Activated naive CD4-positive, alpha-beta T cell treated with anti-CD3 and anti-CD28 coated beads for 36 hours (primary cell): ENCODE measurements around the gene ZNF587. TPM values are rescaled to one million over a fixed set of nuclear protein-coding genes. Genes with fewer than 3 reads are reported as not detected.
A peak's percentile ranks its signal among the peaks of the same experiment; 100 is the strongest.
"Not testable (repeated sequence)": the region's sequence is repeated elsewhere in the genome, so short reads cannot be mapped to it uniquely, and the experiment has no call there.

Source experiments
- CTCF ChIA-PET: fragments of 350-600 bp; sonication (Branson Sonifier 250); formaldehyde crosslinking; loops from one replicate; lab custom pipeline; 2021; ENCODE audit warnings: antibody characterized with exemption; lab: Charles Lee
- DNase-seq: peaks from one replicate; pipeline ENCODE4 v3.0.0-alpha.2; 2020
- H3K27ac Mint-ChIP-seq: one replicate; pipeline ENCODE4 v1.8.0; 2021; ENCODE audit warnings: mild to moderate bottlenecking, mixed read lengths
- H3K27me3 Mint-ChIP-seq: one replicate; pipeline ENCODE4 v1.8.0; 2021; ENCODE audit warnings: low read depth, mixed read lengths
- H3K36me3 Mint-ChIP-seq: one replicate; pipeline ENCODE4 v1.8.0; 2021; ENCODE audit warnings: low read depth, mixed read lengths
- H3K4me1 Mint-ChIP-seq: one replicate; pipeline ENCODE4 v1.8.0; 2021; ENCODE audit warnings: low read depth, mixed read lengths
- H3K4me3 Mint-ChIP-seq: one replicate; pipeline ENCODE4 v1.8.0; 2021; ENCODE audit warnings: mild to moderate bottlenecking, moderate library complexity, mixed read lengths
- H3K9me3 Mint-ChIP-seq: one replicate; pipeline ENCODE4 v1.8.0; 2021; ENCODE audit warnings: mixed read lengths
- intact Hi-C: fragments of 100-400 bp; cut with micrococcal nuclease; formaldehyde crosslinking; loops from one replicate; pipeline ENCODE4 v1.15.1; 2023
- total RNA-seq, 2 experiments: library from RNA; stranded (reverse); gene quantifications; one replicate each; pipeline ENCODE4 v1.2.3, GENCODE V29; 2021

ZNF587 gene
- total RNA-seq, 2 experiments from 2014 or later, result 17.5 to 20.2 TPM

DNA sequence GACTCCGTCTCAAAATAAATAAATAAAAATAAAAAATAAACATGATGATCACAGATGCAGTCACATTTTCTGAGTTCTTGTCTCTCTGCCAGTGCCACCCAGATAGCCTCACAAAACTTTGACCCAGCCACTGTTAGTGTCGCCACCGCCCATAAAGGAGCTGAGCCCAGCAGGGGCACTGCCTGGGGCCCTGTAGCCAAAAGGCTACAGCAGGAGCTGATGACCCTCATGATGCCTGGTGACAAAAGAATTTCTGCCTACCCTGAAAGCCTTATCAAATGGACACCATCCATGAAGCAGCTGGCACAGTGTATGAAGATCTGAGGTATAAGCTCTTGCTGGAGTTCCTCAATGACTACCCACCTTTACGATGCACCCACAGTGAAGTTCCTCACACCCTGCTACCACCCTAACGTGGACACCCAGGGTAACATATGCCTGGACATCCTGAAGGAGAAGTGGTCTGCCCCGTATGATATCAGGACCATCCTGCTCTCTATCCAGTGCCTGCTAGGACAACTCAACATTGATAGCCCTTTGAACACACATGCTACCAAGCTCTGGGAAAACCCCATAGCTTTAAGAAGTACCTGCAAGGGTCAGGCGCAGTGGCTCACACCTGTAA, 18.3 kb downstream of the ZNF587 start:
- peaks cover 63% of the 10 kb centered on the region for H3K9me3 Mint-ChIP-seq
- H3K27me3 Mint-ChIP-seq, result no peaks in the 10 kb centered on the region
- DNase-seq, result no peak
- intact Hi-C loops, result no loop called here
- H3K4me1 Mint-ChIP-seq, result no peaks in the 10 kb centered on the region
- H3K36me3 Mint-ChIP-seq, result peaks cover 85% of the 10 kb centered on the region
- no peak overlapping the region for H3K27ac Mint-ChIP-seq
- CTCF ChIA-PET, result no interaction called here
- H3K4me3 Mint-ChIP-seq, result no peak overlapping the region

DNA sequence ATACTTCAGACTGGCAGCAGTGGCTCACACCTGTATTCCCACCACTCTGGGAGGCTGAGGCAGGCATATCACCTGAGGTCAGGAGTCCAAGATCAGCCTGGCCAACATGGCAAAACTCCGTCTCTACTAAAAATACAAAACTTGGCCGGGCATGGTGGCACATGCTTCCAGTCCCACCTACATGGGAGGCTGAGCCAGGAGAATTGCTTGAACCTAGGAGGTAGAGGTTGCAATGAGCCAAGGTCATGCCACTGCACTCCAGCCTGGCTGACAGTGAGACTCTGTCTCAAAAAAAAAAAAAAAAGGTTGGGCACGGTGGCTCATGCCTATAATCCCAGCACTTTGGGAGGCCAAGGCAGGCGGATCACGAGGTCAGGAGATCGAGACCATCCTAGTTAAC, 20.0 kb downstream of the ZNF587 start:
- intact Hi-C loops, H3K27me3 Mint-ChIP-seq: not testable (repeated sequence)
- H3K9me3 Mint-ChIP-seq, result peaks cover 71% of the 10 kb centered on the region

GRCh38 chr19:57870225-57870624, 20.6 kb downstream of the ZNF587 start:
- H3K27me3 Mint-ChIP-seq, result no peaks in the 10 kb centered on the region
- H3K4me3 Mint-ChIP-seq, result no peak overlapping the region
- CTCF ChIA-PET, result no interaction called here
- H3K9me3 Mint-ChIP-seq, result peaks cover 69% of the 10 kb centered on the region
- no peak overlapping the region for H3K27ac Mint-ChIP-seq
- H3K4me1 Mint-ChIP-seq, result no peaks in the 10 kb centered on the region
- DNase-seq, result no peak
- H3K36me3 Mint-ChIP-seq, result peaks cover 83% of the 10 kb centered on the region
- intact Hi-C loops, result no loop called here

More for the DNA sequence above, 20.0 kb downstream of the ZNF587 start:
- H3K4me1 Mint-ChIP-seq, H3K4me3 Mint-ChIP-seq, H3K27ac Mint-ChIP-seq, DNase-seq, CTCF ChIA-PET: not testable (repeated sequence)
- H3K36me3 Mint-ChIP-seq, result peaks cover 85% of the 10 kb centered on the region

GRCh38 chr19:57872450-57872849, 22.8 kb downstream of the ZNF587 start:
- intact Hi-C loops, result no loop called here
- Mint-ChIP-seq H3K27ac (no peak overlapping the region), H3K27me3 (no peaks in the 10 kb centered on the region), H3K9me3 (peaks cover 73% of the 10 kb centered on the region), H3K36me3 (peaks cover 84% of the 10 kb centered on the region), H3K4me3 (no peak overlapping the region), H3K4me1 (no peaks in the 10 kb centered on the region)
- DNase-seq, result no peak
- CTCF ChIA-PET, result no interaction called here

DNA sequence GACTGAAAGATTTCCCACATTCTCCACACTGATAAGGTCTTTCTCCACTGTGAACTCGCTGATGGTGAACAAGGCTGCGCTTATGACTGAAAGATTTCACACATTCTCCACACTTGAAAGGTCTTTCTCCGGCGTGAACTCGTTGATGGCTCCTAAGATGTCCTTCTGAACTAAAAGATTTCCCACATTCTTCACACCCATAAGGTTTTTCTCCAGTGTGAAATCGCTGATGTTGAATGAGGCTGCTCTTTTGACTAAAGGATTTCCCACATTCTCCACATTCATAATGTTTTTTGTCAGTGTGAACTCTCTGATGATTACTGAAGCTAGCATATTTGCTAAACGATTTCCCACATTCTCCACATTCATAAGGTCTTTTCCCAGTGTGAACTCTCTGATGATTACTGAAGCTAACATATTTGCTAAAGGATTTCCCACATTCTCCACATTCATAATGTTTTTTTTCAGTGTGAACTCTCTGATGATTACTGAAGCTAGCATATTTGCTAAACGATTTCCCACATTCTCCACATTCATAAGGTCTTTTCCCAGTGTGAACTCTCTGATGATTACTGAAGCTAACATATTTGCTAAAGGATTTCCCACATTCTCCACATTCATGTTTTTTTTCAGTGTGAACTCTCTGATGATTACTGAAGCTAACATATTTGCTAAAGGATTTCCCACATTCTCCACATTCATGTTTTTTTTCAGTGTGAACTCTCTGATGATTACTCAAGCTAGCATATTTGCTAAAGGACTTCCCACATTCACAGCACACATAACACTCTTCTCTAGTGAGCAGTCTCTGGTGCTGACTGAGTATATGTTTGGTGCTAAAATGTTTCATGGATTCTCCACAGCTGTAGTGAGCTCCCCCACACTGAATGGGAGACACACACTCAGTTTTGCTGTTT, 24.5 kb downstream of the ZNF587 start:
- H3K4me1 Mint-ChIP-seq, intact Hi-C loops, CTCF ChIA-PET, H3K4me3 Mint-ChIP-seq, H3K27me3 Mint-ChIP-seq, DNase-seq, H3K27ac Mint-ChIP-seq: not testable (repeated sequence)
- Mint-ChIP-seq H3K9me3 (peaks cover 72% of the 10 kb centered on the region), H3K36me3 (peaks cover 81% of the 10 kb centered on the region)

DNA sequence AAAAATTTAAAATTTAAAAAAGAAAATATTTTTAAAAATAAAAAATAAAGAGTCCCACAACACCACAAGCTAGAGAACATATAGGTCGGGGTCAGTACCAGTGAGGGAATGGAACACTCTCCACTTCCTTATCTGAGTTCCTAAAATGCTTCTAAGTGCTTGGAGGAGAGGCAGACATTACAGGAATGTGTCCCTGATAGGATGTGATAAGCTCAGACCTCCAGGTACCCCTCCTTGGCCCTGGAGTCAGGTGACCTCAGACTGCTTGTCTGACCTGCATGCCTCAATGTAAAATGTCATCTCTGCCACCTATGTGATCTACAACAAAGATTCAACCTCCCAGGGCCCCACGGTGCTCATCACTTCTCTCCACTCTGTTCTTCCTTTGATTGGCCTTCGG, 36.4 kb downstream of the ZNF587 start:
- CTCF ChIA-PET, result no interaction called here

DNA sequence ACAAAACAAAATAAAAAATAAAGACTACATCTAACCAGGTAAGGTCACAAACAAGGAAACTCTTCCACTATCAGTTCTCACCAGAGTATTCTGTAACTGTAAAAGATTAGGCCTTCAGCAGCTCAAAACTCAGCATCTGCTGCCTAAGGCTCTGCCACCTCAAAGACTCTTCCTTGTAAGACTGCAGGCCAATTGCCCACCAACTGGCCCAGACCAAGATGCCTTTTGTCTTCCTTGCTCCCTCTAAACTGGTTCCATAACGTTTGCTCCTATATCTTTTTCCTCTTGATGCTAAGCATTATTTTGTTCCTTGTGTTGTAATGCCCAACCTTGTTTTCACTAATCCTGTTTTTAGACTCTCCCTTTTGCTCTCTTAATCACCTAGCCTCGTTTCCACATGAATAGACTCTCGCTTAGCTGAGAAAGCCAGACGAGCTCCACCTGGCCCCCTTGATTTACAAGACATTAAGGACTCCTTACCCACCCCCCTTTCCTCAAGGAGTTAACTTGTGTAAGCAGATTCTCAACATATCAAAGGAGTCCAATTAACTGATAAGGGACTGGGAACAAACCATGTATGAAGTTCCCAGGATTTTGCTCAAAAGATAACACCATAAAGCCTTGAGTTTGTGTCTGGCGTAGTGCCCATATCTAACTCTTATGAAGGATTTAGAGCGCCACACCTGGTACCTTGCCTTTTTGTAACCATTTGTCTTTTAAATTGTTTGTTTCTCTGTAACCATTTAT, 37.7 kb downstream of the ZNF587 start:
- H3K4me1 Mint-ChIP-seq, result peaks cover 21% of the 10 kb centered on the region
- CTCF ChIA-PET, result interaction anchor here (0.6 to 1.4 kb wide), 2 partner anchors 28 to 209 kb away, joined by 3 to 4 read pairs; partner anchors contain the start of gene ZNF417
- DNase-seq, result no peak
- H3K36me3 Mint-ChIP-seq, result peaks cover 70% of the 10 kb centered on the region
- no peak overlapping the region for H3K27ac Mint-ChIP-seq
- no peaks in the 10 kb centered on the region for H3K27me3 Mint-ChIP-seq
- H3K4me3 Mint-ChIP-seq, result peak overlapping the region; percentile 86
- intact Hi-C loops, result no loop called here
- peaks cover 45% of the 10 kb centered on the region for H3K9me3 Mint-ChIP-seq

More for the DNA sequence above, 36.4 kb downstream of the ZNF587 start:
- H3K36me3 Mint-ChIP-seq, result peaks cover 67% of the 10 kb centered on the region
- DNase-seq, result no peak
- intact Hi-C loops, result no loop called here
- no peaks in the 10 kb centered on the region for H3K27me3 Mint-ChIP-seq
- H3K27ac Mint-ChIP-seq, result no peak overlapping the region
- H3K4me3 Mint-ChIP-seq, result no peak overlapping the region
- H3K9me3 Mint-ChIP-seq, result peaks cover 41% of the 10 kb centered on the region
- peaks cover 21% of the 10 kb centered on the region for H3K4me1 Mint-ChIP-seq

DNA sequence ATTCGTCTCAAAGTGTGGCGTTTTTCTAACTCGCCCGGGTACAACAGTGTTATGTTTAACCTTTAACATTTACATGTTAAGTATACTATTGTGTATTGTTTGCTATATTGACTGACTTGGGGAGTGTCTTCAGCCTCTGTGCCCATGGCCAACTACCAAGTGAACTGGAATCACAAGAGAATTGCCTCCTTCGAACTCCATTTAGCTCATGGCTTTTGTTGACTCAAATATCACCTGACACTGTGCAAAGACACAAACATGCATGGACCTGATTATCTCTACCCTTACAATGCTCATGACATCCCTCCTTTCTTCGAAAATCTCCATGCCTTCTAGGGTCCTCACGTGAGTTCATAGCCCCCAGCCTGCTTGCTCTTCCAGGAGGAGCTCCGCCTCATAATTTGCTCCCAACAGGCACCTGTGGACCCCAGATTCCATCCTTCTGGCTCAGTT, 38.5 kb downstream of the ZNF587 start:
- no peaks in the 10 kb centered on the region for H3K27me3 Mint-ChIP-seq
- H3K27ac Mint-ChIP-seq, result peak overlapping the region; percentile 72
- DNase-seq, result no peak
- CTCF ChIA-PET, result interaction anchor here (0.6 to 1.4 kb wide), 2 partner anchors 27 to 208 kb away, joined by 3 to 4 read pairs; partner anchors contain the start of gene ZNF417
- peaks cover 65% of the 10 kb centered on the region for H3K36me3 Mint-ChIP-seq
- peaks cover 21% of the 10 kb centered on the region for H3K4me1 Mint-ChIP-seq
- peaks cover 40% of the 10 kb centered on the region for H3K9me3 Mint-ChIP-seq
- peak overlapping the region; percentile 86 for H3K4me3 Mint-ChIP-seq
- intact Hi-C loops, result no loop called here

DNA sequence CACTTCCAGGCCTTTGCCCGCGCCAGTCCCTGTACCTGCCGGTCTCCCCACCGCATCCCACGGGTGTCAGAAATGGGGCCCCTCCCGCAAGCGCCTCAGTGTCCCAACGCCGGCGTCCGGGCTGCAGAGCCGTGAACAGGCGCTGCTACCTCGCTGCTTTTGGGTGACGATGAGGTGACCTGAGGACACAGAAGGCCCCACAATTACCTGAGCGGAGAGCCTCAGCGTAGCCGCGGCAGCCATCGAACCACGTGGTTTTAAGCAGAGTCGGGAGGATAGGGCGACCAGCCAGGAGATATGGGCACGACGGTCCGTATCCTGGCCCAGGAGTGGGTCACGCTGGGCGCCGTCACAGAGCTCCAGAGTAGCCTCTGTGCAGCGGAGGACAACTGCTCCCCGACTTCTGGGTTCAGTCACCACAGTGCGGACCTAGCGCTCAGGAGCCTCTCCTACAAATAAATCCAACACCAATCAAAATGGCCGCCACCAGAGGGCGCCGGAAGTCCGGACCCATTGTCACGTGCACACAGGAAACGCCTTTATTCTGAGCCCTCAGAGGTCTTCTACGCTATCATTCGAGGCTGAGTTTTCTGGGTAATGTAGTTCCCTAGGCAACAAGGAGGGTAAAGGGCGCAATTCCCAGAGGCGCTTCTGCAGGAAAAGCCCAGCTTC, 39.0 kb downstream of the ZNF587 start, which contains the start of gene ZNF814:
Gene ZNF814 (minus strand): TSS at position 478 of the 672 bp plus-strand sequence. CDS start 235 bp downstream, at position 243.
- peak; percentile 91 for DNase-seq
- peak within 1 kb of the TSS; percentile 86 for H3K4me3 Mint-ChIP-seq
- CTCF ChIA-PET, result interaction anchor here (0.6 to 1.4 kb wide), 2 partner anchors 27 to 45 kb away, joined by 3 to 4 read pairs; partner anchors contain the start of gene ZNF417
- no peaks in the 10 kb centered on the region for H3K27me3 Mint-ChIP-seq
- intact Hi-C loops, result loop anchor here (1.0 kb wide), 2 partner anchors 28 to 114 kb away; partner anchors contain the start of genes ZNF417 and ZNF606
- peaks cover 21% of the 10 kb centered on the region for H3K4me1 Mint-ChIP-seq
- H3K27ac Mint-ChIP-seq, result peak within 1 kb of the TSS; percentile 72
- peaks cover 59% of the 10 kb centered on the region for H3K36me3 Mint-ChIP-seq
- H3K9me3 Mint-ChIP-seq, result peaks cover 40% of the 10 kb centered on the region

- intact Hi-C loops, DNase-seq, CTCF ChIA-PET, H3K27ac Mint-ChIP-seq, H3K4me3 Mint-ChIP-seq, H3K27me3 Mint-ChIP-seq: not testable (repeated sequence)
- peaks cover 25% of the 10 kb centered on the region for H3K9me3 Mint-ChIP-seq
- H3K36me3 Mint-ChIP-seq, result peaks cover 41% of the 10 kb centered on the region
- H3K4me1 Mint-ChIP-seq, result peaks cover 21% of the 10 kb centered on the region
Measured at GRCh38 chr19:57890706-57891105, 41.0 kb downstream of the ZNF587 start.

GRCh38 chr19:57900311-57900710, 50.7 kb downstream of the ZNF587 start:
- Mint-ChIP-seq H3K4me1 (peaks cover 5% of the 10 kb centered on the region), H3K27ac (no peak overlapping the region), H3K27me3 (no peaks in the 10 kb centered on the region), H3K9me3 (peaks cover 23% of the 10 kb centered on the region), H3K4me3 (no peak overlapping the region), H3K36me3 (peaks cover 12% of the 10 kb centered on the region)
- CTCF ChIA-PET, result no interaction called here
- no peak for DNase-seq
- intact Hi-C loops, result no loop called here
